NCI-H524 treated with DMSO at 0.1 percent for 48 hours (cell line): ENCODE measurements around the gene BCL11A.
A peak's percentile ranks its signal among the peaks of the same experiment; 100 is the strongest.

ENCODE experiments used
- DNase-seq: peaks from one replicate; lab custom pipeline; 2025; lab: John Stamatoyannopoulos, UW

The BCL11A gene

DNA sequence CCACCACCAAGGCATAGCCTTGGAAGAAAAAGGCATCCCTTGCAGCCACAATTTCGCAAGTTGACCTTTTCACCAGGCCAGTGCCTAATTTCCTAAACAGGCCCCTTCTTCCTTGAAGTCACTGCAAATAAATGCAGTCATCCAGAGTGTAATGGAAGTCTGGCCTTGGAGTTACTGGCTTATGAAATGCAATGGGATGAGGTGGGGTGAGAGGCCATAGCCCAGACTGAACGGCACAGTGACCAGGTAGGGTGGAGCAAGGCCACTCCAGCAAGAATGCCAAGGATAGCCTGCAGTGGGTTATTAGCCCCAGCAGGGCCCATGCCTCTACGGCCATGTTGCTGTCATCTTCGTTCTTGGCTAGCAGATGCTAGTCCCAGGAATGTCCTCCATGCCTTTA lies 68.4 kb downstream of the BCL11A start:
- no peak for DNase-seq

- no peak for DNase-seq
Observed at GRCh38 chr2:60484133-60484645, 69.3 kb downstream of the BCL11A start.

- DNase-seq: no peak
Observed at GRCh38 chr2:60483401-60483800, 70.1 kb downstream of the BCL11A start.

DNA sequence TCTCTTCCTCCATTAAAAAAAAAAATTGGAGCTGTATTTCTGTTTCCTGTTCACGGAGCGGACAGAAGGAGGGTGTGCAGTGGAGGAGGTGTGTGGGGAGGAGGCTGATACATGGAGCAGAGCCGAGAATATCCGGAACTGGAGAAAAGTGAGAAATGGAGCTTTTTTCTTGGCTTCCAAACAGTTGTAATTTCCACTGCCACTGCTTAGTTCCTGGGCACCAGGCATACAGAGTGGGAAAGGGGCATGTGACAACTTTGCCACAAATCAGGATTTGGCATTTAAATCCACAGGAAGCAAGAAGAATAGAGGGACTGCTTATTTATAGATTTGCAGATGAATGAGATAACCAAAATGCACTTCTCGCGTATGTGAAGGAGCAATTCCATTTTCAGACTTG lies 71.2 kb downstream of the BCL11A start:
- DNase-seq: no peak

DNA sequence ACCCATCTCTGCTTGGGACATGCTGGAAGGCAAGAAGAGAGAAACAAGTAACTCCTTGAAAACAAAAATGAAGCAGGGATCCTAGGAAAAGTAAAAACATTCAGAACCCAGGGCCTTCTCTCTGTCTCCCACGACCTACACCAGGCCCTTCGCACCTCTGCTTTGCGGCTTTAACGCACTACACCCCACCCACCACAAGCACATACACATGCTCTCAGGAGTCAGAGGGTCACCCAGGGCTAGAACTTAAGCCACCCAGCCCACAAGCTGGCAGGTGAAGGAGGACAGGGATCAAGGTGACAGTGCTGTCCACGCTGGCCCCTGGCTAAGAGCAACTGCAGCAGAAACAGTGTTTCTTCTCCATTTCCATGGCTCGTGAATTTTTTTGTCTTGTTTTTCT lies 72.2 kb downstream of the BCL11A start:
- no peak for DNase-seq

- no peak for DNase-seq
Observed at GRCh38 chr2:60480089-60480773, 73.2 kb downstream of the BCL11A start.

- no peak for DNase-seq
Observed at GRCh38 chr2:60479226-60480088, 74.0 kb downstream of the BCL11A start.

DNA sequence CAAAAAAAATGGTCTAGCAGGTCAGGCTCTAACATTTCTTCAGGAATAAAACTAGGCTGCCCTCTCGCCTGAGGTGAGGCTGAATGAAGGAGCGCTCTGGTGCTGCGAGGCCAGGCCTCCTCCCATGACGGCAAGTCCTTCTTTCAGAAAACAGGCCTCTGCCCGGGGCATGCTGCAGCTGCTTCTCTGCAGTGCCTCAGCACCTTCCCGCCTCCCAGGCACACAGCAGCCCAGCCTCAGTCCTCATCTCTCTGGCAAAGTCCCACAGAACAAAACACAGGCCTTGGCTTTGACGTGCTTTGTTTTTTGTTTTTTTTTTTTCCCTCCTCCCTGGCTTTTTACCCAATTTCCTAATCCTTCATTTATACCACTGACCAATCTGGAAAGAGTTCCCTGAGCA lies 74.8 kb downstream of the BCL11A start:
- DNase-seq: no peak

- no peak for DNase-seq
Observed at GRCh38 chr2:60476206-60476954, 77.1 kb downstream of the BCL11A start.

DNA sequence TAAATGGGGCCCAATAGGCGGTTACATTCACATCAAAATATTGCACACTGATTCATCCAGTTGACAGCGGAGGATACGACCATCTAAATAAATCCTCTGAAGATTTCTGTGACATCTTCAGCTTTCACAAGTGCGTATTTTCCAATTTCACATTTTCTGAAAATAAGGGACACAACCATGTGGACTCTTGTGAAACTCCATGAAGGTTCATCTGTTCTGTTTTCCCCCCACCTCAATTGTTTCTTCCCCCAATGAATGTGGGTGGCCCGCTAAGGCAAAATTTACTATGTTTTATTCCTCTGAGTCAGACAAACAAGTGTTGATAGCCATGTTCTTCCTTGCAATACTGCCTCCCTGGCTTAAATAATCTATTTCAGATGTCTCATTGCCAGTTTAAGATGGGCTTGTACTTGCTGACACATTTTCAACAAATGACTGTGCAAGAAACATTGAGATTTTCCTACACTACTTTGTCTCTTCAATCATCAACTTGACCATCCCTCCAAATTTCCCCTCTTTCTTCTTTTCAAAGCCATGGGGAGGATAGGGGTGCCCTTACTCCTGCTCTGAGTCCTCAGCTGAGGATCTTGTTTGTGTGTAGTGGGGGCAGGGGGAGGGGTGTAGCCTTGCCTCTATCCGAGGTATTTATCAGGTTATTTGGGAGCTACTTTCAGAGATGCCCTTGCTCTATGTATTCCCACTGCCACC lies 78.2 kb downstream of the BCL11A start:
- no peak for DNase-seq

GRCh38 chr2:60474301-60474700 lies 79.2 kb downstream of the BCL11A start:
- DNase-seq: no peak

DNA sequence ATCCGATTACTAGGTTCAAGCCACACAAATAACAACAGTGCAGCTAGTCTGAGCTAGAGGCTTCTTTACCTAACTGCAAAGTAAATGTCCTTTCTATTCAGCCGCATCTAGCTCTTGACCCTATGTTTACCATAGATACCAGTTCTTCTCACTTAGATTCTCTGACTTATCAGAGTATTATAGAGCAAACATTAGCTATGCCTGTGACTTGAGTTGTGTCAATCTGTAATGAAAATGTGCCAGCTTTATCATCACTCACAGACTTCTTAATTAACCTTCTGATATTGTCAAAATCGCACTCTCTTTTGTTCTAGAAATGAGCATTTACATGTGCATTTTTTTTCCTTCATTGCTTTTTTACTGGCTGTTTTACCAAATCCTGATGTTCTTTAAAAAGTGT lies 79.9 kb downstream of the BCL11A start:
- DNase-seq: no peak

DNA sequence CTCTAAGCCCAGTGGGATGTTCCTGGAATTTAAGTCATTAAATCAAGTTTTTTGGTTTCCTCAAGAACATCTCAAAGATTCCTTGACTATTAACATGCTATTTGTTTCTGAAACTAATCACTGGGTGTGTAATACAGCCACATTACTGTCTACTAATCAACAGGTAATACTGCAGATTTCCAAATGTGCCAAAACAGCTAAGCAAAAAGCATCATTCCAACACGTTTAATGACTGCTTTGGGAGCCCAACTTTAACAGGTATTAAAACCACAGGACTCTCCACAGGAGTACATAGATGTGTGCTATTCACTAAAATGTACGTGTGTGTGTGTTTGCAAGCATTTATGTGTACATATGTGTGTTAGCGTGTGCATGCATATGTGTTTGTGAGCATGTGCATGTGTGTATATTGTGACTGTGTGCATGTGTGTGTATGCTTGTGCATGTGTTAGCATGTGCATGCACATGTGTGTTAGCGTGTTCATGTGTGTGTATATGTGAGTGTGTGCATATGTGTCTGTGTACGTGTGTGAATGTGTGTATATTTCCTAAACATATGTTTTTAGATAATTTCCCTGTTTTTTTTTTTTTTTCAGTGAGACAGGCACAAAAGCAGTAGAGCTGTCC lies 80.7 kb downstream of the BCL11A start:
- no peak for DNase-seq

DNA sequence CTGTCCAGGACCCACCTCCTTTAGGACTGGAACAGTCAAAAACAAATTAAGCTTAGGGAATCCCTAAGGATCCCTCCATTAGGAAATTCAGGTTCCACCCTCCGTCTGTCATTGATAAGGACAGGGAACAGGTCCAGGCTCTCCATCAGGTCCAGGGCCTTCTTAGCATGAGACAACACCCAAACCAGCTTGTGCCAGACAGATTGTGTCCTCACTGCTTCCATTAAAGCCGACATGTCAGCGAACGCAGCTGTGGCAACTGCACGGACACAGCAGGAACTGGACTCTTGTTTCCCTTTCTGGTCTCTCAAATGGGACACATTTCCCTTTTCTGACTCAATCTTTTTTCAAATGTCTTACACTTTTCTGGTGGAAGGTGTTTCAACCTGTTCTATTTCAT lies 81.4 kb downstream of the BCL11A start:
- no peak for DNase-seq

DNA sequence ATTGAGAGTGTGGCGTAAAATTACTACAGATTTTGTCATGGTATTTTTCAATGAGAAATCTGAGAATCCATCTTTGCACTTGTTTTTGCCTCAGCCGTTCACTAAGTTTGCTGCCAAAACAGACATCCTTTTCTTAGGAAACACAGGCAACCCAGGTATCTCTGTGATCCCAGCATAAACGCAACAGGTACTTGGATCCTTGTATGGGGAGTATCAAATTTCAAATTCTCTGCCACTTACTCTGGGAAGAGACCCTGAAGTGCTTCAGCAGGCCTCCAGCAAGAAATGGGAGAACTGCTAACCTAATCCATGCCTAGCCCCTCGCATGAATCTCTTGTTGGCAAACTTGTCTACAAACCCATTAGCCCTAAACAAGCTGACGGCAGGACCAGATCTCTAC lies 83.1 kb downstream of the BCL11A start:
- peak; percentile 35 for DNase-seq

DNA sequence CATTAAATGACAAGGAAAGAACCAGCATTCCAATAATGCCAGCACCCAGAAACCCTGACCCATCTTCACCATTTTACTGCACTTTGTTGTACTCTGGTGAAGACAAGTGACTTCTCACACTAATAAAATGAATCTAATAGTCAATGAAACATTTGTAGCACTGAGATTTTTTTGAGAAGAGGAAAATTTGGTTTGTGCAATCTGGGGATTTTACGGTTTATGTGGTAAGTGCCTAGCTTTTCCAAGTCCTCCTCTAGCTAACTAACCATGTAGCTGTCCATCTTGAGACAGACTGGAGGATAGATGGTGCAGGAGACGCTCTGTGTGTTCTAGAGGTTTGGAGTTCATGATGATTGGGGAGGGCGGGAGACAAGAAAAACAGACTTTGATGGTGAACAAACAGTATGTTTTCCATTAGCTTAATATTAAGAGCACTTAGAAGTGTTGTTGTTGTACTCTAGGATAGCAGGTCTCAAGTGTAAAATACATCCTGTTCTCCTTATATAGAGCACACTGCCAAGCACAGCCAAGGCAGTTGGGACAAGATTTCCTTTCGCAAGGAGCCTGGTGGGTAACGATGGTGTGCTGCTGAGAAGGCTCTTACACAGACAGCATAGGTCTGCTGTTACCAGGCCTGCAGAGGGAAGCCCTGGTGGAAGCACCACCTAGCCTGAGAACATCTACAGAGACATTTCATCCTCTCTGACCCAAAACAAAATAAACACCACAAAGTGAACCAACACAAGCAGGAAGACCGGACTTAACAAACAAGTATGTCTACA lies 83.7 kb downstream of the BCL11A start:
- no peak for DNase-seq

DNA sequence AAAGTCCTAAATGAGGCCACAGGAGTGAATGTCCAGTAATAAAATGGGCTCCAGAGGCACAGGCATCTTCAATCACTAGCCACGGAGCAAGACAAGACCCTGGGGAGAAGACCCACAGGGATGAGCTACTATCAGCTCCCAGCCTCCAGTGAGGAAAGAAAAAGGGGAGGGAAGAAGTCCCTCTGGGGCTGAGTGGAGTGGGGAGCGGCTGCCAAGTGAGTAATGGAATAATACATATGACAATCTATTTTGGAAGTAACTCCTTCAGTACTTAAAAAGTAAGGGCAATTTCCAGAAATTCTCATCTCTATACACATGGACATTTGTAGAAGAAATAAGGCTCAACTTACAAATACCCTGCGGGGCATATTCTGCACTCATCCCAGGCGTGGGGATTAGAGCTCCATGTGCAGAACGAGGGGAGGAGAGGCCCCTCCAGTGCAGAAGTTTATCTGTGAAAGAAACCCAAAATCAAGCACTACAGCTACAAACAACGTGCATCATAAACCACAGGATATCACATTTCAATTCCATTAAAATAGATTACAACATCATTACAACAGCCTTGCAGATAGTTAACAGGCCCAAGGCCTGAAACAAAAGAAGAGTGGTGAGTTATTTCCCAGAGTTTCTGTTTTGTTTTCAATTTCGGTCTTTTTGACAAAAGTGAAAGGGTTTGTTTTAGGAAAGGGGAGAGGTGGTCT lies 84.9 kb downstream of the BCL11A start:
- DNase-seq: no peak

GRCh38 chr2:60466161-60466702 lies 87.2 kb downstream of the BCL11A start:
- no peak for DNase-seq

DNA sequence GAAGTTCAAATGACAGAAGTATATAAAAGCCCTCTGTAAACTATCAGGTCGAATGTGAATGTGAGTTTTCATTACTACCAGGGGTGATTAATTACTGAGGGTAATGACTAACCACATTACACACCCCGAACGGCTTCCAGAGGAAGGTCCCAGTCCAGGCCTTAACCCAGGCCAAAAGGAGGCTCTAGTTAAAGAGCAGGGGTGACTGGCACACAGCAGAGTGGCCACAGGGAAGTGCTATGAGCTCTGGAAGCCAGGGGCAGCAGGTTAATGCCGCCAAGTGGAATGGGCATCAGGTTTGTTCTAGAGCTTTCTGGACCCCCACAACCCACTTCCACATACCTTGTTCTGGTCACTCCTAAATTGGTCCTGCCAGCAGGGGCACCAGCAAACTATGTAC lies 87.7 kb downstream of the BCL11A start:
- DNase-seq: no peak

DNA sequence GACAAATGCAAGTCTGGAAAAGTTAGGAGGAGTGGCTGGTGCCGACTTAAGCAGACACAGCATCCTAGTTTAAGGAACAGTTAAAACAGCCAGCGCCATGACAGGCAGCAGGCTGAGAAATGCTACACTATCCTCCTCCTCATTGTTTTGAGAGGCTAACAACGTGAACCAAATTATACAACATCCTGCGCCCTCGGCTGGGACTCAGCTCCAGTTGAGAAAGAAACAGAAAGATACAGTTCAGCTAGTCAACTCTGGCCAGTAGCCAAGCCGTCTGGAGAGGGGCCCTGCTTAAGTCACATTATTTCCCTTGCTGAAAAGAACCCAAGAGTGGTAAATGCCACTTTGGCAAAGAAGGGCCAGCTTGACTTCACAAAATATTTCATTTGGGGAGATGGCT lies 90.2 kb downstream of the BCL11A start:
- DNase-seq: no peak
